K562 (cell line): ENCODE results near the gene FAM184B. TPM values are rescaled to one million over a fixed set of nuclear protein-coding genes. Genes with fewer than 3 reads are reported as not detected.

Experiments used
- ATAC-seq: fragments of 200-7000 bp; cut with Tn5 transposase; 3 replicates; pipeline ENCODE4 v1.9.1; 2020; ENCODE audit warnings: moderate library complexity
- BruUV-seq: library from RNA; stranded (reverse); fragments of 400-500 nt; replicated peaks from 2 replicates; lab custom pipeline; 2021; lab: Mats Ljungman, UMichigan
- CTCF ChIA-PET: fragments of 300-600 bp; formaldehyde crosslinking; extraction: SDS; loops from one replicate; lab custom pipeline; 2021; ENCODE audit warnings: low intra/inter-chr PET ratio; lab: Yijun Ruan, JAX
- POLR2A ChIA-PET: fragments of 300-600, 350-650 bp; sonication (Branson Sonifier 250); formaldehyde crosslinking; extraction: SDS; loops from one replicate; lab custom pipeline; 2021; ENCODE audit warnings: antibody characterized with exemption, inconsistent platforms; lab: Yijun Ruan, JAX
- DNase-seq, 4 experiments: peaks; one replicate each; pipeline versions ENCODE4 v3.0.0 to v3.0.0-alpha.2; 2011 to 2018; ENCODE audit warnings: low spot score in 3 of 4, mixed read lengths in 3 of 4; ENCODE audit errors: extremely low read depth in 1 of 4
- FAIRE-seq: peaks from 2 replicates; lab custom pipeline; 2011; peaks lifted over from hg19 to GRCh38; lab: Jason Lieb, UNC
- H2AFZ ChIP-seq: 2 replicates; pipeline ENCODE4 v1.6.0; 2011; ENCODE audit warnings: low read depth, low read length, control low read depth, inconsistent platforms
- H3K27ac ChIP-seq: fragments of 200-600 bp; 3 replicates; pipeline ENCODE4 v1.8.0; 2011; ENCODE audit warnings: low read depth, mild to moderate bottlenecking, control low read depth, inconsistent platforms, low read length, moderate library complexity, mixed read lengths; ENCODE audit errors: extremely low read depth
- H3K27me3 ChIP-seq, 2 experiments: fragments of 300-600 bp in 1 of 2; 2 replicates in 1 of 2; 3 replicates in 1 of 2; pipeline versions ENCODE4 v1.6.0 to v1.8.0; 2011; ENCODE audit warnings: inconsistent platforms in 2 of 2, low read length in 2 of 2, mild to moderate bottlenecking in 1 of 2, mixed read lengths in 1 of 2, moderate library complexity in 1 of 2; ENCODE audit not compliant: control insufficient read depth in 2 of 2, insufficient read depth in 2 of 2
- H3K36me3 ChIP-seq: fragments of 300-600 bp; 3 replicates; pipeline ENCODE4 v1.8.0; 2011; ENCODE audit warnings: mild to moderate bottlenecking, low read length, inconsistent platforms; ENCODE audit not compliant: control insufficient read depth, insufficient read depth
- H3K4me1 ChIP-seq, 2 experiments: fragments of 200-600 bp in 1 of 2; replicated peaks in 1 of 2; 2 replicates in 1 of 2; 3 replicates in 1 of 2; pipeline versions ENCODE4 v1.5.1 to v1.8.0; 2011; ENCODE audit warnings: inconsistent platforms in 2 of 2, low read length in 2 of 2, mild to moderate bottlenecking in 1 of 2, mixed read lengths in 1 of 2, moderate library complexity in 1 of 2; ENCODE audit not compliant: control insufficient read depth in 2 of 2, insufficient read depth in 2 of 2
- H3K4me2 ChIP-seq: 2 replicates; pipeline ENCODE4 v1.6.1; 2011; ENCODE audit warnings: low read length, control low read depth, inconsistent platforms, mixed read lengths; ENCODE audit not compliant: insufficient read depth
- H3K4me3 ChIP-seq: fragments of 200-600 bp; sonication (generic), shearing (Covaris generic); 2 replicates; pipeline ENCODE4 v1.5.1; 2016; ENCODE audit warnings: control low read depth, inconsistent platforms
- H3K79me2 ChIP-seq: fragments of 200-600 bp; 3 replicates; pipeline ENCODE4 v1.8.0; 2011; ENCODE audit warnings: low read length, inconsistent platforms; ENCODE audit not compliant: control insufficient read depth, insufficient read depth
- H3K9ac ChIP-seq, 2 experiments: 2 replicates each; pipeline versions ENCODE4 v1.6.0 to v1.6.1; 2011; ENCODE audit warnings: low read depth in 2 of 2, low read length in 2 of 2, control low read depth in 1 of 2, inconsistent platforms in 1 of 2, mild to moderate bottlenecking in 1 of 2, mixed read lengths in 1 of 2; ENCODE audit not compliant: insufficient read depth in 1 of 2
- H3K9me1 ChIP-seq: one replicate; pipeline ENCODE4 v1.6.0; 2011; ENCODE audit warnings: inconsistent platforms, mild to moderate bottlenecking, low read length, moderate library complexity; ENCODE audit not compliant: control insufficient read depth, insufficient read depth
- H3K9me3 ChIP-seq: replicated peaks from 2 replicates; pipeline ENCODE4 v1.5.1; 2011; ENCODE audit warnings: low read depth, low read length, inconsistent platforms; ENCODE audit not compliant: control insufficient read depth, insufficient read depth
- H4K20me1 ChIP-seq: replicated peaks from 2 replicates; pipeline ENCODE4 v1.6.1; 2011; ENCODE audit warnings: low read length, inconsistent platforms, mixed read lengths; ENCODE audit not compliant: control insufficient read depth, insufficient read depth
- HMG20A ChIP-seq: fragments of 450-650 bp; formaldehyde crosslinking; conservative IDR thresholded peaks from 2 replicates; pipeline ENCODE4 v1.4.0; 2020; ENCODE audit warnings: mild to moderate bottlenecking, mixed read lengths
- ILF3 ChIP-seq: fragments of 450-650 bp; IDR thresholded peaks from 2 replicates; pipeline ENCODE4 v1.6.1; 2018; ENCODE audit warnings: antibody characterized with exemption, mild to moderate bottlenecking, moderate library complexity, borderline replicate concordance
- MTA1 ChIP-seq: fragments of 450-650 bp; IDR thresholded peaks from 2 replicates; pipeline ENCODE4 v1.6.1; 2017; ENCODE audit warnings: borderline replicate concordance
- NFIC ChIP-seq: fragments of 450-650 bp; IDR thresholded peaks from 2 replicates; pipeline ENCODE4 v1.6.1; 2017; ENCODE audit warnings: mild to moderate bottlenecking, inconsistent platforms
- SP1 ChIP-seq: sonication (generic); formaldehyde crosslinking; IDR thresholded peaks from 2 replicates; pipeline ENCODE4 v1.8.1; 2022; ENCODE audit warnings: mild to moderate bottlenecking, missing genetic modification reagents
- TEAD4 ChIP-seq, 2 experiments: sonication (generic) in 1 of 2; formaldehyde crosslinking in 1 of 2; IDR thresholded peaks; 2 replicates each; pipeline versions ENCODE4 v1.6.1 to v1.8.0; 2012 to 2022; ENCODE audit warnings: borderline replicate concordance in 1 of 2, inconsistent platforms in 1 of 2, low read length in 1 of 2, mild to moderate bottlenecking in 1 of 2, missing genetic modification reagents in 1 of 2
- ZC3H8 ChIP-seq: fragments of 450-650 bp; IDR thresholded peaks from 2 replicates; pipeline ENCODE4 v1.6.1; 2017
- ZNF3 ChIP-seq: fragments of 250-450 bp; sonication (Bioruptor Pico); IDR thresholded peaks from 2 replicates; pipeline ENCODE4 v1.5.0; 2021; ENCODE audit warnings: mild to moderate bottlenecking, moderate library complexity
- ZNF408 ChIP-seq: fragments of 250-450 bp; sonication (Bioruptor Pico); IDR thresholded peaks from 2 replicates; pipeline ENCODE4 v1.4.0; 2020; ENCODE audit warnings: low read depth, mild to moderate bottlenecking, moderate library complexity
- ZNF507 ChIP-seq: conservative IDR thresholded peaks from 2 replicates; pipeline ENCODE4 v1.6.1; 2017; ENCODE audit warnings: missing genetic modification characterization, missing compliant biosample characterization
- WGBS: fragments of 100-300 bp; shearing (Covaris generic); methylation state at CpG from one replicate; pipeline ENCODE4 v1.1.6; 2016; ENCODE audit warnings: low coverage, mixed read lengths; ENCODE audit not compliant: insufficient coverage; ENCODE audit errors: missing lambda C conversion rate; 5-methylcytosine and 5-hydroxymethylcytosine counted together
- in situ Hi-C: fragments of 300-500 bp; cut with MboI; formaldehyde crosslinking; loops from 4 replicates; pipeline ENCODE4 v1.15.0; 2018; ENCODE audit warnings: inconsistent platforms, mixed read lengths
- intact Hi-C: fragments of 100-400 bp; cut with micrococcal nuclease; formaldehyde crosslinking; loops from 2 replicates; pipeline ENCODE4 v1.14.2; 2022
- polyA plus RNA-seq, 8 experiments: library from polyadenylated mRNA; depleted of rRNA in 4 of 8; stranded (reverse) in 5 of 8; unstranded in 3 of 8; fragments of >200 nt; fragmentation: Nextera tagmentation in 2 of 8; fragmentation: Illumina TruSeq in 1 of 8; extraction: Ambion mirVana in 2 of 8; extraction: Trizol in 1 of 8; gene quantifications; 2 replicates each; pipeline versions ENCODE4 v1.2.1 to v1.2.3, GENCODE V29; 2011 to 2014; ENCODE audit warnings: inconsistent platforms in 1 of 8, missing spikeins in 1 of 8
- total RNA-seq, 7 experiments: library from RNA; depleted of rRNA in 6 of 7; stranded (reverse); fragments of >200 nt in 6 of 7; fragmentation: Illumina TruSeq in 2 of 7; extraction: Trizol in 2 of 7; gene quantifications; 2 replicates each; pipeline versions ENCODE4 v1.2.1 to v1.2.3, GENCODE V29; 2011 to 2021; ENCODE audit warnings: low replicate concordance in 1 of 7
- TF ChIP-seq, protein P1 (sequence below), 2 experiments: fragments of 450-650 bp in 1 of 2; sonication (generic) in 1 of 2; formaldehyde crosslinking; conservative IDR thresholded peaks; 2 replicates each; pipeline versions ENCODE4 v1.4.0 to v1.8.1; 2020 to 2022; ENCODE audit warnings: mild to moderate bottlenecking in 1 of 2, missing genetic modification reagents in 1 of 2
- TF ChIP-seq, protein P2 (sequence below): fragments of 250-450 bp; sonication (Bioruptor Pico); IDR thresholded peaks from 2 replicates; pipeline ENCODE4 v1.4.0; 2020; ENCODE audit warnings: mild to moderate bottlenecking

The FAM184B gene
- total and polyA plus RNA-seq, 9 of the 15 experiments (the other 6 are each of a cell fraction or from before 2014, with no cell fraction given): not detected

DNA sequence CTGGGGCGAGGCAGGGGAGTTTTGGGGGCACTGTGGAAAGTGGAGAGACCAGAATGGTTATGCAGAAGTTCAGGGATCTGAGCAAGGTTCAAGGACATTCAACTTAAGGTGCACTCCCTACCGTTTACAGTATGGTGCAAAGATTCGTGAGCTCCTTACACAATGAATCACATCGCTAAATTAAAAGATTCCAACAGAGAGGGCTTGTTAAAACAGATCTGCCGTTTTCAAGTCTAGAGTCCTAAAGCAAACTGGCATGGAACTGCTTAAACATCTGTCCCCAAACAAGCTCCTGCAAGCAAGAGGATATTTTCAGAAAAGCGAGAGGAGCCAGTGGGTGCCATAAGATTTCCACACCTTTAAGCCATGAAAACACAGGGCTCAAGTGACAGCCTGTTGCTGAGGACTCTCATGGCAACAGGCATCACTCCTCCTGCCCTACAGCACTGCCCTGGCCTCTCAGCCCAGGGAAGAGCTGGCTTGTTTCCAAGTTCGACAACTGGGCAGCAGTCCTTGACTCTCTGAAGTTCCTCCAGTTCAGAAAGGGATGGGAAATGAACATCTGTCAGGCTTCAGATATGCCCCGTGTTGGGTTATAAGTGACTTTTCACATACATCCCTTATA, 10.0 kb downstream of the FAM184B start:
- POLR2A ChIA-PET: interaction anchor here (0.9 to 1.1 kb wide), 2 partner anchors 18 to 39 kb away, joined by 3 to 5 read pairs; partner anchors contain the start of genes DCAF16 and NCAPG
- Histone ChIP-seq H3K4me1 (peaks cover 0 to 7% of the 10 kb centered on the region in 2 experiments; a peak in 2 of 5 replicates), H3K27me3 (peaks cover 0 to 17% of the 10 kb centered on the region in 2 experiments; a peak in 2 of 5 replicates), H3K79me2 (no peaks in the 10 kb centered on the region), H3K9ac (no peak overlapping the region), H3K4me2 (no peak overlapping the region), H3K4me3 (no peak overlapping the region), H3K36me3 (no peaks in the 10 kb centered on the region), H3K9me1 (no peaks in the 10 kb centered on the region), H4K20me1 (no peaks in the 10 kb centered on the region), H3K9me3 (no peaks in the 10 kb centered on the region), H3K27ac (no peak overlapping the region), H2AFZ (no peak overlapping the region)
- intact Hi-C loops (no loop called here), in situ Hi-C loops (no loop called here)
- CTCF ChIA-PET: no interaction called here
- ATAC-seq (no peak; the same call in 2 of the 3 replicates), DNase-seq (no peak), FAIRE-seq (no peak)
- TF ChIP-seq ILF3: no peak
- TF ChIP-seq NFIC: peak; percentile 32; the same call in 1 of the 2 replicates
- 2% methylated on average over 8 of the region's 8 CpGs for WGBS
- BruUV-seq: no TSS peak

DNA sequence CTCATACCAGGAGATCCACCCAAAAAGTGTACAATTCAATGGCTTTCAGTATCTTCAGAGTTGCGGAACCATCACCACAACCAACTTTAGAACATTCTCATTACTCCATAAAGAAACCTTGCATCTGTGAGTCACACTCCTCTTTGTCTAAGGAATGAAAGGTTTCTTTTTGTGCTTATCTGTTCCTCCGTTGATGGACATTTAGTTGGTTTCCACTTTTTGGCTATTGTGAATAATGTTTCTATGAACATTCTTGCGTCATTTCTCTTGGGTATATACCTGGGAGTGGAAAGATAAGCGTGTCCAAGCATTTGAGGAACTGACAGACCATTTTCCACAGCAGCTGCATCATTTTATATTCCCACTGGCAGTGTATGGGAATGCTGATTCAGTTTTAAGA, 10.6 kb downstream of the FAM184B start:
- H3K9me3 ChIP-seq: peaks cover under 1% of the 10 kb centered on the region; the same call in 1 of the 2 replicates
- H3K4me1 ChIP-seq: peaks cover 0 to 7% of the 10 kb centered on the region in 2 experiments; a peak in 2 of 5 replicates
- FAIRE-seq: peak; percentile 35
- no peaks in the 10 kb centered on the region for H4K20me1 ChIP-seq
- ChIA-PET POLR2A (interaction anchor here (1.1 kb wide), 1 partner anchor 19 kb away, joined by 3 read pairs; no protein-coding TSS in a partner anchor), CTCF (no interaction called here)
- H3K9ac ChIP-seq: no peak overlapping the region
- H3K79me2 ChIP-seq: no peaks in the 10 kb centered on the region
- H3K4me3 ChIP-seq: no peak overlapping the region
- ATAC-seq: no peak; the same call in 2 of the 3 replicates
- peak in 1 of 4 experiments; percentile 14 for DNase-seq
- no peaks in the 10 kb centered on the region for H3K9me1 ChIP-seq
- H3K36me3 ChIP-seq: no peaks in the 10 kb centered on the region
- 0% methylated on average over 4 of the region's 4 CpGs for WGBS
- BruUV-seq: no TSS peak
- H2AFZ ChIP-seq: no peak overlapping the region
- H3K27me3 ChIP-seq: peaks cover 0 to 17% of the 10 kb centered on the region in 2 experiments; a peak in 2 of 5 replicates
- in situ Hi-C loops (no loop called here), intact Hi-C loops (no loop called here)
- H3K4me2 ChIP-seq: no peak overlapping the region
- H3K27ac ChIP-seq: no peak overlapping the region
- TF ChIP-seq SP1 (CRISPR knock-in tag): no peak
- TF ChIP-seq, protein P1, sequence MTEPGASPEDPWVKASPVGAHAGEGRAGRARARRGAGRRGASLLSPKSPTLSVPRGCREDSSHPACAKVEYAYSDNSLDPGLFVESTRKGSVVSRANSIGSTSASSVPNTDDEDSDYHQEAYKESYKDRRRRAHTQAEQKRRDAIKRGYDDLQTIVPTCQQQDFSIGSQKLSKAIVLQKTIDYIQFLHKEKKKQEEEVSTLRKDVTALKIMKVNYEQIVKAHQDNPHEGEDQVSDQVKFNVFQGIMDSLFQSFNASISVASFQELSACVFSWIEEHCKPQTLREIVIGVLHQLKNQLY (CRISPR knock-in tag; conservative IDR thresholded peaks at IDR 0.05): no peak
- TF ChIP-seq ZC3H8: no peak
- no peak for TF ChIP-seq HMG20A
- TF ChIP-seq ZNF507 (tag): no peak
- no peak for TF ChIP-seq ZNF3 (CRISPR knock-in tag)
- peak; percentile 60; the same call in 1 of the 2 replicates for TF ChIP-seq TEAD4 (IDR thresholded peaks at IDR 0.05; ENCODE audit: low read length)
- TF ChIP-seq TEAD4 (CRISPR knock-in tag; IDR thresholded peaks at IDR 0.05; ENCODE audit: borderline replicate concordance): no peak
- TF ChIP-seq ZNF408: no peak
- no peak for TF ChIP-seq MTA1
- TF ChIP-seq, protein P2, sequence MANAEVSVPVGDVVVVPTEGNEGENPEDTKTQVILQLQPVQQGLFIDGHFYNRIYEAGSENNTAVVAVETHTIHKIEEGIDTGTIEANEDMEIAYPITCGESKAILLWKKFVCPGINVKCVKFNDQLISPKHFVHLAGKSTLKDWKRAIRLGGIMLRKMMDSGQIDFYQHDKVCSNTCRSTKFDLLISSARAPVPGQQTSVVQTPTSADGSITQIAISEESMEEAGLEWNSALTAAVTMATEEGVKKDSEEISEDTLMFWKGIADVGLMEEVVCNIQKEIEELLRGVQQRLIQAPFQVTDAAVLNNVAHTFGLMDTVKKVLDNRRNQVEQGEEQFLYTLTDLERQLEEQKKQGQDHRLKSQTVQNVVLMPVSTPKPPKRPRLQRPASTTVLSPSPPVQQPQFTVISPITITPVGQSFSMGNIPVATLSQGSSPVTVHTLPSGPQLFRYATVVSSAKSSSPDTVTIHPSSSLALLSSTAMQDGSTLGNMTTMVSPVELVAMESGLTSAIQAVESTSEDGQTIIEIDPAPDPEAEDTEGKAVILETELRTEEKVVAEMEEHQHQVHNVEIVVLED (CRISPR knock-in tag): no peak
